ENCODE measurements around the gene SNCB.

The SNCB gene

DNA sequence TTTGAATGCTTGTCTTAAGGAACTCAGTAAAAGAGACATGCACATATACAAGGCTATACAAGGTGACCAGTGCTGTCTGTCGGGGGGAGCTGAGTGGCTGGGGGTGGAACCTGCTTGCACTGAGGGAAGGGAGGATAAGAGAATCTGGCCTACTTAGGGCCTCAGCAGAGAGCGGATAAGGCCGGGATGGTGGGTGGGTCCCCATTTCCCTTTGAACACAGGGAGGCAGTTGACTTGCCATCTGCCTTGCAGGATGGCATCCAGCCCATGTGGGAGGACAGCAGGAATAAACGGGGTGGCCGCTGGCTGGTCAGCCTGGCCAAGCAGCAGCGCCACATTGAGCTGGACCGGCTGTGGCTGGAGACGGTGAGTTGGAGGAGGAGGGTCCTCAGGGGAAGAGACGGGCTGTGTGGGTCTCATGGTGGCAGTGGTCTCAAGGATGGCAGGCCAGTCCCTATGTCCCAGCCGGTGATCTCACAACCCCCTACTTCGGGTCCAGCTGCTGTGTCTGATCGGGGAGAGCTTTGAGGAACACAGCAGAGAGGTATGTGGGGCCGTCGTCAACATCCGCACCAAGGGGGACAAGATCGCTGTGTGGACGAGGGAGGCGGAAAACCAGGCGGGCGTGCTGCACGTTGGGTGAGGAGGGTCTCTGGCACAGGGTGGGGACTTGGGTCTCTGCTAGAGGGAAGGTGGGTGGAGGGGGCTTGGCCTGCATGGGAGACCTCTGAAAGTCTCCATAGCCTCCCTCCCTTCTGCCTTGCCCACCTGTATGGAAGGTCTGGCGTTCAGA lies 14.7 kb upstream of the SNCB start:
- in situ Hi-C loops (cut with MboI; ENCODE audit: low sequenced_read_pairs), result no loop called here

DNA sequence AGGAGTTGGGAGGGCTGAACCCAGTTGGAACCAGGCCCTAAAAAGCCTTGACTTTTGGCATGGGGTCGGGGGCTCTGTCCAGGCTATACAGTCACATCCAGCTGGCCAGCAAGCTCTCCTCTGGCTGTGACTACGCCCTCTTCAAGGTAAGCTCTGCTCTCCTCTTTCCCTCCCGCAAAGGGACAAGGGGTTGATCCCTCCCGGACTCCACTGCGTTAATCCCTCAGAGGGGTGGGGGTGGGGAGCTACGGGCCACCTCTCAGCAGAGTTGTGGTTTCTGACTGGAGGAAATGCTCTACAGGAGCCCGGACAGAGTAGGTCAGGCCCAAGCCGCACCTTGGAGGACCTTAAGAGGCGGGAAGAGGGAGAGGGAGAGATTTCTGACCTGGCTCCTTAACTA lies 14.0 kb upstream of the SNCB start:
- in situ Hi-C loops (cut with MboI; ENCODE audit: low sequenced_read_pairs), result no loop called here

DNA sequence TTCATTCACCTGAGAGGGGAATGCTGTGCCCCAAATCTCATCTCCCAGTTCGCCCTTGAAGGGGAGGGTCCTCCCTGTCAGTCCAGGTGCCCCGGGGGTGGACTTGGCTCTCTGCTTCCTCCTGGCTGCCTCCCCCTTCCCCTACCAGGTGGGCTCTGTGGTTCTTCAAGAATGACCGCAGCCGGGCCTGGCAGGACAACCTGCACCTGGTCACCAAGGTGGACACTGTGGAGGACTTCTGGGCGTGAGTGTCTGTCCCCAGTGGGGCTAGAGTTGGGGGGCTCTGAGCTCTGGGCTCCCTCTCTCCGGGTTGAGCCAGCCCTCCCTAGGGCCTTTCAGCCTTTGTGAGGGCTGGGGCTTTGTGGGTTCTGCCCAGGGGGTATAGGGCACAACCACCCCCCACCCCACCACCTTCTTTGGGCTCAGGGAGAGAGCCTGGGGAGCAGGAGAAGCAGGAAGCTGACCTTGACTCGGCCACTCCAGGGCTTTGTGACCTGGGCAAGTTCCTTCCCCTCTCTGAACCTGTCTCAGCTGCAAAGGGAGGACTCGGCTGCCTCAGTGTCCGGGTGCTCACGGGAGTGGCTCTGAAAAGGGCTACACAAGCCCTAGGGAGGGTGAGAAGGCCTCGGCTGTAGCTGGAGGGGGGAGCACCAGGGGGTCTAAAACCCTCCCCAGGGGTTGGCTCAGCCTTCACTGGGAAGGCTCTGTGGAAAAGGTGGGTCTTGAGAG lies 13.3 kb upstream of the SNCB start:
- in situ Hi-C loops (cut with MboI; ENCODE audit: low sequenced_read_pairs), result no loop called here

DNA sequence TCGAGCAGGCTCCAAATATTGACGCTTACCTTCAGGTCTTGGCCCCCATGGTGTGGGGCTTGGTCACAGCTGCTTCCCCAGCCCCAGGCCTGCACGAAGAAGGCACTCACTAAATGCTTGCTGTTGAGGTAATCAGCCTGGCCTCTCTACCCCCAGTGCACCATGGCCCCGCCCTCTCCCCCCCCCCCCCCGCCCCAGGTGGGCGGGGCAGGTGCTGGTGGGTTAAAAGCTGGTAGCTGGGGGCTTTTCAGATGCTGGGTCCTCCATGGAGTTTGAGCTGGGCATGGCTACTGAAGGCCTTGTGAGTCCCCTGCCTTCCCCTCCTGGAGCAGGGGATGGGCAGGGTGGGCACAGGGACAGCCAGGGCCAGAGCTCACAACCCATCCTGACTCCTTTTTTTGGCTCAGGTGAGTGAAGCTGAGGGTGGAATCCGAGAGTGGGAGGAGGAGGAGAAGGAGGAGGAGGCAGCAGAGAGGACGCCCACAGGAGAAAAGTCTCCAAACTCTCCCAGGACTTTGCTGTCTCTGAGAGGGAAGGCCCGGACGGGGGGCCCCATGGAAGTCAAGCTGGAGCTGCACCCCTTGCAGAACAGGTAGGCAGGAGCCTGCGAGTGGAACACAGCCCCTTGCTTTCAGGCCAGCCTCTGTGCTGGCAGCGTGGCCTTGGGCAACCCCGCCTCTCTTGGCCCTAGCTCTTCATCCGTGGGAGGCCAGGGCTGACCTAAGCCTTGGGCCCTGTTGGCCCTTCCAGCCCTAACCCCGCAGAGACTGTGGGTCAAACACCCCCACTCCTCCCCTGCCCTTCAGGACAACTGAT lies 12.5 kb upstream of the SNCB start:
- in situ Hi-C loops (cut with MboI; ENCODE audit: low sequenced_read_pairs), result no loop called here

DNA sequence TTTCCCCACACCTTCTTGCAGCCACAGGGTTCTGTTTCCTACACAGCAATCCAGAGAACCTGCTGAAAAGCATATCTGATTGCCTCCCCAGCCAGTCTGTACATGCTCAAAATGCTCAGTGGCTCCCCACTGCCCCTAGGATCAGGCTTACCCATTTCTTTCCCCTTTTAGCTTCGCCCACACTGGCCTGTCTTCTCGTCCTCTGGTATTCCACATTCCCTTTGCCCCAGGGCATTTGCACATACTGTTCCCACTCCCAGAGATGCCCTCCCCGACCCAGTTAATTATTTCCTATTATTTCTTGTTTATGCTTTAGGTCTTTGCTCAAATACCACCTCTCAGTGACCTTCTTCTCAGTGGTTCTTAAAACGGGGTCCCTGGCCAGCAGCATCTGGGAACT lies 10.3 kb upstream of the SNCB start:
- in situ Hi-C loops (cut with MboI; ENCODE audit: low sequenced_read_pairs), result no loop called here

DNA sequence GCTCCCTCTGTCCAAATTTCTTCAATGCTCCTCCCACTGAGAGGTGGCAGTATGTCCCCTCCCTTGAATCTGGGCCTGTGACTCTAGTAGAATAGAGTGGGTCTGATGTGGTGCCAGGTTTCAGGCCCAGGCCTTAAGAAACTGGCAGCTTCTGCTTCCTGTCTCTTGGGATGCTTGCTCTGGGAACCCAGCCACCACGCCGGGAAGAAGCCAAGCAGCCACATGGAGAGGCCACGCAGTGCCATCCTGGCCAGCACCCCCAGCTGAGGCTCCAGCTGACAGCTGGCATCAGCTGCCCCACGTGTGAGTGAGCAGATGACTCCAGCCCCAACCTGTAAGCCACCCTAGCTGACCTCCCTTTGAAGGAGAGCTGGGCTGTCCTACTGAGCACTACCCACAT lies 9.6 kb upstream of the SNCB start:
- in situ Hi-C loops (cut with MboI; ENCODE audit: low sequenced_read_pairs), result no loop called here

DNA sequence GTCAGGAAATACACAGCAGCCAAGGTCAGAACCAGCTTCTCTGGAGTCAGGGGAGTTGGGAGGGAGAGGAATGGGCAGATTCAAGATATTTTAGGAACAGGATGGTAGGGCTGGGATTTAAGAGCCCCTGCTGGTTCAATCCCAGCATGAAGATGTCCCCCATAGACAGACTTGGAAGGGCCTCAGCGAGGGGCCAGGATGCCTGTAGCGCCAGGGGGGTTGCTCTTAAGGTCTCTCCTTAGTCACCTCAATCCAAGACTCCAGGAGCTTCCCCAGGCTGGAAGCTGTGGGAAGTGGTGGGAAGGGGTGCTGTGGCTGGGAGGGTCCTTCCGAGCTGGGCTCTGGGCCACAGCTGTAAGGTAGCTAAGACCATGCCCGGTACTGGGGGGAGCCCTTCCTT lies 8.9 kb upstream of the SNCB start:
- in situ Hi-C loops (cut with MboI; ENCODE audit: low sequenced_read_pairs), result no loop called here

DNA sequence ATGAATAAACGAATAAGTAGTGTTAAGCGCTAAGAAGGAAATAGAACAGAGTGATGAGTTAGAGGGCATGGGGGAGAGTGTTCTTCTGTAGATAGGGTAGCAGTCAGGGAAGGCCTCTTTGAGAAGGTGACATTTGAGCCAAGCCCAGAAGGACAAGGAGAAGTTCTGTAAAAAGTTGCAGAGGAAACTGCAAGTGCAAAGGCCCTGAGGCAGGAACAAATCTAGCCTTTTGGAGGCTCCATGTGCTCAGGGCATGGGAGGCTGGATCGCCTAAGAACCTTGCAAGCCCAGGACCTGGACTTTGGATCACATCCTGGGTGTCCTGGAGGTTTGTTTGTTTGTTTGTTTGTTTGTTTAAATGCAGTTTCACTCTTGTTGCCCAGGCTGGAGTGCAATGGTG lies 8.1 kb upstream of the SNCB start:
- in situ Hi-C loops (cut with MboI; ENCODE audit: low sequenced_read_pairs), result no loop called here

DNA sequence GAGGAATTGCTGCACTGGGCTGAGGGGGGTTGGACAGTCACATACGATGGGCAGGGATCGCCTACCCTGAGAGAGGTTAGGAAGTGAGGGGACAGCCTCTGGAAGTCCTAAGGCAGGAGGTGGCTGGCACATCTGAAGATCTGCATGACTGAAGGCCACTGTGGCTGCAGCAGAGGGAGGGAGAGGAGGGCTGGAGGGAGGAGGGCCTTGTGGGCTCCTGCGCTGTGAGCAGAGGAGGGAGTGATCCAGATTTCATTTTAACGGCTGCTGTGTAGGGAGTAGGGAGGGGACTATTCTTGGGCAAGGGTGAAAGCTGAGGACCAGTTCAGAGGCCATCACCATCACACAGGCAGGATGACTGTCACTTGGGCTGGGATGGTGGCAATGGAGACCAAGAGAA lies 7.2 kb upstream of the SNCB start:
- in situ Hi-C loops (cut with MboI; ENCODE audit: low sequenced_read_pairs), result no loop called here

DNA sequence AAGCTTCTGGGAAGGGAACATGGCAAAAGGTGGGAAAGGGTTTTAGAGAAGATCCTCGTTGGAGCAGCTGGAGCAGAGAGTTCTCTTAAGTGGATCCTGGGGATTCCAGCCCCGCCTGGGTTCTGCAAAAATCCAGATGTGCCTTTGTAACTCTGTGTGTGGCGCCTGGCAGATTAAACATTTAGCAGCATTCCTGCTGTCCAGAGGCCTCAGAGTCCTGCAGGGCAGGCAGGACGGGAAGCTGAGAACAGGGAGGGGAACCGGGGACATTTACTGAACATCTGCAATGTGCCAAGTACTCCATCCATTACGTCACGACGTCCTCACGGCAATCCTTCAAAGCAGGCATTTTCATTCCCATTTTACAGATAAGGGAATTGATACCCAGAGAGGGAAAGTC lies 6.1 kb upstream of the SNCB start:
- in situ Hi-C loops (cut with MboI; ENCODE audit: low sequenced_read_pairs), result no loop called here

DNA sequence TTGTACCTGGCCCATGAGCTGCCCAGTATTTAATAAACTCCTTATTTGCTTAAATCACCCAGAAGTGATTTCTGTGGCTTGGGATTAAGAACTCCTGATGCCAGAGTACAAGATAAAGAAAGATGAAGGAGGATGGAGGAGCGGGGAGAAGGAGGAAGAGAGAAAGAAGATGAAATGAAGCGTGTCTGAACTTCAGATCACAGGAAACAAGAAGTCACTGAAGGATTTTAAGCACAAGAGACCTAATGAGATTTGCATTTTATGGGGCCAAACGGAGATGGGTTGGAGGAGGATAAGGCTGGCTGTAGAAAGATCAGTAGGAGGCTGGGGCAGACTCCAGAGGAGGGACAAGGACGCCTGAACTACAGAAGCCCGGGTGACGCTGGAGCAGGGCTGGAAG lies 3.3 kb upstream of the SNCB start:
- in situ Hi-C loops (cut with MboI; ENCODE audit: low sequenced_read_pairs), result no loop called here

DNA sequence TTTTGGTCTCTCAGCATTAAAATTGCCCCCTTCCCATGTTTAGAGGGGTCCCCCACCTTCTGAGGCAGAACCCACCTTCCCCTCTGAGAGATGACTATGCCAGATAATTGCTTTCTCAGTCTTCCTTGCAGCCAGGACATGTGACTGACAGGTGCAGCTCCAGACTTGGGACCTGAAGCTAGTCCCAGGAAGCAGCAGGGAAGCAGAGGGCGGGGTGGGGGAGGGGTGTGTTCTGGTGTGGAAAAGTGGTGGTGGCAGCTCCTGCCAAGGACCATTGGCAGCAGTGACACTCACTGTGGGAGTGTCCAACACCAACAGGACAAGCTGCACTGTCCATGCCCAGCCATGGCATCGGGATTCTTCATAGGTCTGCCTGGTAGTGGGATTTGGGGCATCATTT lies 2.4 kb upstream of the SNCB start:
- in situ Hi-C loops (cut with MboI; ENCODE audit: low sequenced_read_pairs), result no loop called here

DNA sequence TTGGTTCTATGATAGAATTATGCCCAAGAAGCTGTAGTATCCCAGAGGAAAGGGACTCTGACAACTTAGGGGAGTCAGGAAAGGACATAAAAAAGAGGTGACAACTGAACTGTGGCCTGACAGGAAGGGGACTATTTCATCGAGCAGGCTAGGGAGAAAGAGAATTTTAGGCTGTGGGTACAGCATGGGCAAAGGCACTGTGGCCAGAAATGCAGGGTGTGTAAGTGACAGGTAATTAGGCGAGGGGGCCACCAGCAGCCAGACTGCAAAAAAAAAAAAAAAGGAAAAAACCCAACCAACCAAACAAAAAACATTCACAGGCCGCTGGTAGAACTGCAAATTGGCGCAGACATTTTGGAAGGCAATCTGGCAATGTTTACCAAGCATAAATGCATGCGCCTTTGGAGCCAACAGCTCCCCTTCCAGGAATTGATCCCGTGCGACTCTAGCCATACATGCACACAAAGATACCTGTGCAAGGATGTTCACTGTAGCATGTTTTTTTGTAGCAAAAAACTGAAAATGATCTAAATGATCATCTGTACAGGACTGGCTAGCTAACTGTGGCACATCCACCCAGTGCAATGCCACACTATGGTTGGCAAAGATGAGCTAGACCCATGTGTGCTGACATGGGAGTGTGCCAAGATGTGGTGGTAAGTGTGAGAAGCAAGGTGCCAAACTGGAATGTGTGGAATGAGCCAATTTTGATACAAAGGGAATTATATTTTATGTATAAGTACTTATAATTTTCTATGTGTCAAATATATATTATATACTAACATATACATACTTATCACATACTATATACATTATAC lies 1.3 kb upstream of the SNCB start:
- in situ Hi-C loops (cut with MboI; ENCODE audit: low sequenced_read_pairs), result no loop called here

DNA sequence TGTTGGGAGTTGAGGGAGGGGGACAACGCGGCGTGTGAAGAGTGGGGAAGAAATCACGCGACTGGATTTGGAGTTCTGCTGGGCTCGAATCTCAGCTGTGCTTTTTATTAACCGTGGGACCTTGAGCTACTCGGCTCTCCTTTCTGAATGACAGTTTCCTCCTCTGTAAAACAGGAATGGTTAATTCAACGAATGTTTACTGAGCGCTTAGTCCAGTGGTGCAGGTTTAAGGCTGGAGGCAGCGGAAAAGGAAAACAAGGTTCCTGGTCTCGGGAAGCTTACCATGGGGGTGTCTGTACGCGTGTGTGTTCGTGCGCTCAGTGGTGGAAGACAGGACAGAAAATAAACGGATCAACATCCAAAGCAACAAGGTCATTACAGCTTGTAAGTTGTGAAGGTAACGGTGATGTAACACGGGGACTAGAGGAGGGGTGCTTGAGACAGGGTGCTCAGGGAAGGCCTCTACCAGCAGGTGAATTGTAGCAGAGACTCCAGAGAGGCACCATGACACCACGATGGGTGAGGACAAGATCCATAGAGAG lies 418 bp upstream of the SNCB start:
- in situ Hi-C loops (cut with MboI; ENCODE audit: low sequenced_read_pairs), result no loop called here

DNA sequence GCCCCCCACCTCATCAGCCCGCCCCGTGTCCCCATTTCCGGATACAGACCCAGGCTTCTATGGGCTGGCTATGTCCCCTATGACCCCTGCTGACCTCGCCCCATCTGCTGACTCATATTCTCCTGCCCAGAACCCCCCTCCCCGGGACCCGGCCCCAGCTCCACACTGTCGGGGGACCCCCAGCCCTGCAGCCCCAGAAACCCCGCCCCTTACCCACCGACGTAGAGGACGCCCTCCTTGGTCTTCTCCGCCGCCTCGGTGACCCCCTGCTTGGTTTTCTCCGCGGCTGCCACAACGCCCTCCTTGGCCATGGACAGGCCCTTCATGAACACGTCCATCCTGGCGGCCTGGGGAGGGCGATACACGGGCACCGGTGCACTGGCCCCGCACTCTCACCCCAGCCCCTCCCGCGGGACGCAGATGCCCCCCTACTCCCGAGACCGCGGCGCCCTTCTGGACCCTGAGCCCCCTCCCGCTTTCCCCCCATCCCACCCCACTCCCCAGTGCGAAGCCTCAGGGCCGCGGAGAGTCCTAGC lies 949 bp downstream of the SNCB start:
- in situ Hi-C loops (cut with MboI; ENCODE audit: low sequenced_read_pairs), result no loop called here

DNA sequence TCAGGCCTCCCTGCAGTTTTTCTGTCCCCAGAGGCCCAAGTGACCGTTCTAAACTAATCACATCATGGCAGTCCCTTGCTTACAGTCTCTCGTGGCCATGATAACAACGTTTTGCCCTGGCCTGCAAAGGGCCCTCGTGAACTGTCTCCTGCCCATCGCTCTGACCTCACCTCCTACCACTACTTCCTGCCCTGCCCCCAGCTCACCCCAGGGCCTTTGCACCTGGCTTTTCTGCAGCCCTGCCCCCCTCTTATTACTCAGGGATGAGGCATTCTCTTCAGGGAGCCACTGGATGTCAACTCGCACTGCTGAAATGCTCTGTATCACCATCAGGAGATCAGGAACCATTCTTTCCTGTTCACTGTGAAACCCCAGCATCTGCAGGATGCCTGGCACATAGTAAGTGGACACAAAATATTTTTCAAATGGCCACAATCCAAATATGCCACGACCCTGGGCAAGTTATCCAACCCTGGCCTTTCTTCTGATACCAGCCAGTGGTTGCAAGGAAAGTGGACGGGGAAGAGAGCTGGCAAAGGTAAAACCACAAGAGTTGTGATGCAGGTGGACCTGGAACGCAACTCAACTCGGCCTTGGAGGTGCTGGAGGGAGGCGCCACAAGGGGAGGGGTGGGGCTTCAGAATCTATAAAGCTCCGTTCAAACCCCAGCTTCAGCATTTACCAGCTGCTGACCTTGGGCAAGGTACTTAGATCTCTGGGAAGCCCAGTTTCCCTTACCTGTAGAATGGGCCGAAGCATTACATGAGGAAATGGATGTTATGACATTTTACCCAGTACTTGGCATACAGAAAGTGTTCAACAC lies 1.7 kb downstream of the SNCB start:
- in situ Hi-C loops (cut with MboI; ENCODE audit: low sequenced_read_pairs), result no loop called here

DNA sequence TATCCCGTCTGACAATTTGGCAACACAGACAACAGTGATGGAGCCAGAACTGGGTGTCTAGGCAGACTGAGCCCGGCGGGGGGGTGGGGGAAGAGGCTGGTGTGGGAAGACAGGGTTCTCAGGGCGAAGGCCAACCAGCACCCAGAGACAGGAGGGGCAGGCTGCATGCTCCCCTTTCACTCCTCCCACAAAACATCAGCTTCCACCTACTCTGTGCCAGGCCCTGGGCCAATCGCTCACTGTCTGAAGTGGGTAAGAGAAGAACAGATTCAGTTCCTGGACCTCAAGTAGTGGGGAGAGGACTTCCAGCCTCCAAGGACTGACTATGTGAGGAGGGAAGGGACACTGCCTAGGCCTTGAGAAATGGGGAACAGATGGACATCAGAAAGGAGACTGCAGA lies 2.8 kb downstream of the SNCB start:
- in situ Hi-C loops (cut with MboI; ENCODE audit: low sequenced_read_pairs), result no loop called here

DNA sequence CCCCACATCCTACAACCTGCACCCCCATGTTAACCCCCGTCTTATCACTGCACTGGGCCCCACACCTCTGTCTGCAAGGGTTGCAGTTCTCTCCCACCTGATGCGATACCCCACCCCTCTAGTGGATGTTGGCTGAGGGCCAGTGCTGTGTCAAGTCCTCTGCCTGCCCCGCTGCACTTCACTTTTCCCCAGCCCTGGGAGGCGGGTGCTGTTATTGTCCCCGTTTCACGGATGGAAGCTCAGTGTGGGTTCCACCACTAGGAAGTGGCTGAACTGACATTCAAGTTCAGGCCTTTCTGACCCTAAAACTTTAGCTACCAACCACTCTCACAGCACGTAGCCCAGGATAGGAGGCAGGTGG lies 3.5 kb downstream of the SNCB start:
- in situ Hi-C loops (cut with MboI; ENCODE audit: low sequenced_read_pairs), result no loop called here

DNA sequence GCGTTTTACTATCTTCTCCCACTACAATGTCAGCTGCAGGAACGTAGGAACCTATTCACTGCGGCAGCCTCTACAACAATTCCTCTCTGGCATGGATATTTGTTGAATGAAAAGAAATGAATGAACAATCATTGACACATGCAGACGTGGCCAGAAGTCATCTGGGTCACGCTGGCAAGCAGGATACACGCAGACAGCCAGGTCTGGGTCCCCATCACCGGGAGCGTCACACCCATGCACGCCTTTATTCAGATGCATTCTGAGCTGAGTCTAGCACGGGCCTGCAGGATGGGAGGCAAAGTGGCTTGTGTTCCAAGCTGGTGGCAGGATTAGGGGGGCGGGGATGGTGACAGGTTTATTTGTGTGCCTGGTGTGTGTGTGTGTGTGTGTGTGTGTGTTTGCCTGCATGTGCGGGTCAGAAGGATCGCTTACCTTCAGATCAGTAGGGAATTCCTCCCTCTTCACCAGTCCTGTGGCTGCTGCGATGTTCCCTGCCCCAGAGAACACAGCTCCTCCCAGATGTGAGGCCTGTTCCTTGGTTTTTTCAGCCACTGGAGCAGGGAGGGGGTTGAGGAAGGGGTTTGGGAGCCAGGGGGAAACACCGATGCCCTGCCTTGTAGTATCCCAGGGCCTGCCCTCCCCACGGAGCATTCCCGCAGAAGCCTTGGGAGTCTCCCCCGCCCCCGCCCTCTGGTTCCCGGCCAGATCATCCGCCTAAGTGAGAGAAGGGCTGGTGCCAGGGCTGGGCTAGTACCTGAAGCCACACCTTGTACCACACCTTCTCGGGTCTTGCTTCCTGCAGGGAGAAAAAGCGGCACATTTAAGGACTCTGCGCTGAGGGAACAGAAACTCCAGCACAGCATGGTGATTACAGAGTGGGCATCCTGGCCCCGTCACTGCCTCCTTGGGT lies 4.1 kb downstream of the SNCB start:
- in situ Hi-C loops (cut with MboI; ENCODE audit: low sequenced_read_pairs), result no loop called here

Data from hTERT RPE-1 (cell line).